Upper lobe of left lung (tissue), 4 donors: ENCODE results near the gene COL23A1.

Experiments
- CTCF ChIP-seq, 6 experiments: fragments of 450-650 bp in 4 of 6; fragments of 200-600 bp in 2 of 6; sonication (generic) in 2 of 6; IDR thresholded peaks; one replicate each; pipeline ENCODE4 v1.5.1; 2016 to 2019; ENCODE audit warnings: antibody characterized with exemption in 6 of 6
- EP300 ChIP-seq, 4 donors: sonication (generic); formaldehyde crosslinking; IDR thresholded peaks; one replicate each; pipeline ENCODE4 v1.5.1; 2017; ENCODE audit warnings: antibody characterized with exemption in 4 of 4, control low read depth in 2 of 4
- POLR2A ChIP-seq, 4 donors: fragments of 450-650 bp; IDR thresholded peaks; one replicate each; pipeline ENCODE4 v1.5.1; 2016 to 2017; ENCODE audit warnings: antibody characterized with exemption in 4 of 4, mild to moderate bottlenecking in 2 of 4
- POLR2AphosphoS5 ChIP-seq, 2 donors: sonication (generic); formaldehyde crosslinking; IDR thresholded peaks; one replicate each; pipeline ENCODE4 v1.5.1; 2017; ENCODE audit warnings: antibody characterized with exemption in 2 of 2

GRCh38 chr5:178403351-178403750 is 186.8 kb downstream of the COL23A1 start:
- TF ChIP-seq CTCF (IDR thresholded peaks at IDR 0.05) = no peak
- no peak for TF ChIP-seq POLR2A (IDR thresholded peaks at IDR 0.05)
- TF ChIP-seq POLR2AphosphoS5 (IDR thresholded peaks at IDR 0.05) = no peak
- TF ChIP-seq EP300 (IDR thresholded peaks at IDR 0.05) = no peak
